PC-9 (cell line): ENCODE data around the gene CAPZA1. TPM values are rescaled to one million over a fixed set of nuclear protein-coding genes. Genes with fewer than 3 reads are reported as not detected.

Source experiments
- BruUV-seq: library from RNA; stranded (reverse); fragments of 400-500 nt; replicated peaks from 2 replicates; lab custom pipeline; 2021; lab: Mats Ljungman, UMichigan
- CTCF ChIA-PET: fragments of 300-600 bp; sonication (Branson Sonifier 250); formaldehyde crosslinking; loops from one replicate; lab custom pipeline; 2022; ENCODE audit warnings: antibody characterized with exemption; lab: Charles Lee
- POLR2A ChIA-PET: fragments of 300-600 bp; sonication (Branson Sonifier 250); formaldehyde crosslinking; loops from one replicate; lab custom pipeline; 2022; ENCODE audit warnings: antibody characterized with exemption; ENCODE audit not compliant: unreplicated experiment; lab: Charles Lee
- DNase-seq, 2 experiments: peaks; one replicate each; pipeline versions ENCODE4 v3.0.0 to v3.0.0-alpha.2; 2015 to 2022; ENCODE audit warnings: mixed read lengths in 1 of 2
- H2AFZ ChIP-seq: fragments of 200-600 bp; sonication (generic); 2 replicates; pipeline ENCODE4 v1.8.1; 2017; ENCODE audit warnings: antibody characterized with exemption
- H3F3A ChIP-seq: fragments of 200-600 bp; sonication (generic); 2 replicates; pipeline ENCODE4 v1.8.1; 2017; ENCODE audit warnings: antibody characterized with exemption, mild to moderate bottlenecking, low read depth; ENCODE audit not compliant: insufficient read depth
- H3K27ac ChIP-seq: fragments of 200-600 bp; sonication (generic); 2 replicates; pipeline ENCODE4 v1.6.1; 2016; ENCODE audit warnings: mixed run types
- H3K27me3 ChIP-seq: fragments of 200-600 bp; sonication (generic); 2 replicates; pipeline ENCODE4 v1.6.1; 2016; ENCODE audit warnings: low read depth, mixed run types; ENCODE audit not compliant: insufficient read depth
- H3K36me3 ChIP-seq: fragments of 200-600 bp; sonication (generic); 2 replicates; pipeline ENCODE4 v1.6.1; 2016; ENCODE audit warnings: low read depth, mixed run types
- H3K4me1 ChIP-seq: fragments of 200-600 bp; sonication (generic); replicated peaks from 2 replicates; pipeline ENCODE4 v1.6.1; 2016; ENCODE audit warnings: mixed run types; ENCODE audit not compliant: insufficient read depth
- H3K4me2 ChIP-seq: fragments of 200-600 bp; sonication (generic); 2 replicates; pipeline ENCODE4 v1.6.1; 2017; ENCODE audit warnings: mixed run types
- H3K4me3 ChIP-seq: fragments of 200-600 bp; sonication (generic); 2 replicates; pipeline ENCODE4 v1.6.1; 2016; ENCODE audit warnings: mixed run types
- H3K79me2 ChIP-seq: fragments of 200-600 bp; sonication (generic); 2 replicates; pipeline ENCODE4 v1.6.1; 2017; ENCODE audit warnings: low read depth, mixed run types
- H3K9me2 ChIP-seq: fragments of 200-600 bp; sonication (generic); 2 replicates; pipeline ENCODE4 v1.8.1; 2017; ENCODE audit warnings: mild to moderate bottlenecking; ENCODE audit not compliant: insufficient read depth
- H3K9me3 ChIP-seq: fragments of 200-600 bp; sonication (generic); 2 replicates; pipeline ENCODE4 v1.8.1; 2016; ENCODE audit warnings: low read depth; ENCODE audit not compliant: insufficient read depth
- H4K20me1 ChIP-seq: fragments of 200-600 bp; sonication (generic); 2 replicates; pipeline ENCODE4 v1.8.1; 2017; ENCODE audit not compliant: insufficient read depth
- EZH2 ChIP-seq: fragments of 200-600 bp; sonication (generic); IDR thresholded peaks from 2 replicates; pipeline ENCODE4 v1.8.0; 2017; ENCODE audit warnings: antibody characterized with exemption, low read depth
- intact Hi-C: fragments of 100-400 bp; cut with micrococcal nuclease; formaldehyde crosslinking; loops from one replicate; pipeline ENCODE4 v1.10.0; 2022; ENCODE audit not compliant: unreplicated experiment
- total RNA-seq: library from RNA; stranded (reverse); gene quantifications from 2 replicates; pipeline ENCODE4 v1.2.3, GENCODE V29; 2021
- TF ChIP-seq, protein P1 (sequence below): fragments of 200-600 bp; sonication (generic); conservative IDR thresholded peaks from 2 replicates; pipeline ENCODE4 v1.6.1; 2017; ENCODE audit warnings: mixed run types, antibody characterized with exemption, mild to moderate bottlenecking, moderate library complexity

The CAPZA1 gene
- total RNA-seq, 1 experiment from 2014 or later: 145 TPM

DNA sequence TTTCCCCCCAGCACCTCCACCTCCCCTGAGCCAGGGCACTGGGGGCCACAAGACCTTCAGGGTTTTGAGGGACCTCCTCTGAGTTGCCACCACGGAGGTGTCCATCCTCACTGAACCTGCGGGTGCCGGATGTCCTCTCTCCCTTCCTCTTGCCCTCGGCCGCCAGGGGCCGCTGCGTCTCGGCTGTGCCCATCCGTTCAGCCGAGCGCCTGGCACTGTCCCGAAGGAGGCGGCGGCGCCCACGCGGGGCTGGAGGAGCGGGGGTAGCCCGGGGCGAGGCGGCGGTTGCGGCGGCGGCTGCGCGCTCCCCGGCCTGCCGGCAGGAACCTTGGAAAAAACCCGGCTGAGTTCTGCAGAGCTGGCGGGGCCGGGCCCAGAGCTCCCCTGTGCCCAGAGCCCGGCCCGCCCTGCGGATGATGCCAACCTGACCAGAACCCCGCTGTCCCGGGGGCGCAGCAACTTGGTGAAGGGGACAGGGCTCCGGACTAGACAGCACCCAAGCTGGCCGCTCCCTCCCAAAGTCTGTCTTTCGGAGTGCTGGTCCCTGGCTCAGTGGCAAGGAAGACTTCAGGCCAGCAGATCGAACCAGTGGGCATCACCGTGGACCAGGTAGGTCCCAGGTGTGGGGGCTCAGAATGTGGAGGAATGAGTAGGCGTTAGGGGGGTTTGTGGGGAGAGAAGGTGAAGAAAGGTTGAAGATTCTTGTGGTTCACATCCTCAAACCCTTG is 99.2 kb downstream of the CAPZA1 start:
- peak overlapping the region; percentile 42; the same call in 1 of the 2 replicates for H3K4me3 ChIP-seq
- DNase-seq: peak; percentile 55 to 78
- no peak overlapping the region for H3K27ac ChIP-seq
- no peaks in the 10 kb centered on the region for H3K9me2 ChIP-seq
- POLR2A ChIA-PET: no interaction called here
- no peaks in the 10 kb centered on the region for H3K36me3 ChIP-seq
- intact Hi-C loops: loop anchor here (1.0 to 5.0 kb wide), 7 partner anchors 85 to 958 kb away; partner anchors contain the start of genes LRIG2, MAGI3 and SLC16A1
- H2AFZ ChIP-seq: peak overlapping the region; percentile 78; the same call in 1 of the 2 replicates
- peak overlapping the region; percentile 81 for H3K4me2 ChIP-seq
- CTCF ChIA-PET: interaction anchor here (0.5 to 2.3 kb wide), 5 partner anchors 16 to 355 kb away, joined by 3 to 18 read pairs (median 10); partner anchors contain the start of gene LRIG2
- no peaks in the 10 kb centered on the region for H4K20me1 ChIP-seq
- H3K9me3 ChIP-seq: no peaks in the 10 kb centered on the region
- no peaks in the 10 kb centered on the region for H3K79me2 ChIP-seq
- BruUV-seq: no TSS peak
- peaks cover 13% of the 10 kb centered on the region for H3K4me1 ChIP-seq
- no peak for TF ChIP-seq EZH2
- TF ChIP-seq, protein P1, sequence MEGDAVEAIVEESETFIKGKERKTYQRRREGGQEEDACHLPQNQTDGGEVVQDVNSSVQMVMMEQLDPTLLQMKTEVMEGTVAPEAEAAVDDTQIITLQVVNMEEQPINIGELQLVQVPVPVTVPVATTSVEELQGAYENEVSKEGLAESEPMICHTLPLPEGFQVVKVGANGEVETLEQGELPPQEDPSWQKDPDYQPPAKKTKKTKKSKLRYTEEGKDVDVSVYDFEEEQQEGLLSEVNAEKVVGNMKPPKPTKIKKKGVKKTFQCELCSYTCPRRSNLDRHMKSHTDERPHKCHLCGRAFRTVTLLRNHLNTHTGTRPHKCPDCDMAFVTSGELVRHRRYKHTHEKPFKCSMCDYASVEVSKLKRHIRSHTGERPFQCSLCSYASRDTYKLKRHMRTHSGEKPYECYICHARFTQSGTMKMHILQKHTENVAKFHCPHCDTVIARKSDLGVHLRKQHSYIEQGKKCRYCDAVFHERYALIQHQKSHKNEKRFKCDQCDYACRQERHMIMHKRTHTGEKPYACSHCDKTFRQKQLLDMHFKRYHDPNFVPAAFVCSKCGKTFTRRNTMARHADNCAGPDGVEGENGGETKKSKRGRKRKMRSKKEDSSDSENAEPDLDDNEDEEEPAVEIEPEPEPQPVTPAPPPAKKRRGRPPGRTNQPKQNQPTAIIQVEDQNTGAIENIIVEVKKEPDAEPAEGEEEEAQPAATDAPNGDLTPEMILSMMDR: peak; percentile 93
- H3K27me3 ChIP-seq: no peaks in the 10 kb centered on the region
- H3F3A ChIP-seq: peaks cover 14% of the 10 kb centered on the region

DNA sequence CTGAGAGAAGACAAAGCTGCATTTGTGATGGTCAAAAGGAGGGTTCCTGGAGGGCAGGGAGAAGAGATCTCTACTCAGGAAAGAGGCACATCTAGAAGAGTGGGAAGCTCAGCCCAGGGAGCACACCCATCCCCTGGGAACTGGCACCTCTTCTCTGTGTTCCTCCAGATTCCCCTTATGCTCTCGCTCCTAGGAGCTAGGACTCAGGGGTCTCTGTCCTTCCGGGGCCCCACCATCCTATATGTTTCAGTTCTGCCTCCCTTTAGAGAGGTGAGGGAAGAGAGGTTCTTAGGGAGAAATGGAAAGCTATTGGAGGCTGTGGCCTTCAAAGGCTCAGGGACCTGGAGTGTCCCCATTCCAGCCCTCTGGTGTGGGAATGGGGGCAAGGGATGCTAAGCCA is 100.1 kb downstream of the CAPZA1 start:
- Histone ChIP-seq H3K27ac (no peak overlapping the region), H3K4me1 (peaks cover 6% of the 10 kb centered on the region), H3K79me2 (no peaks in the 10 kb centered on the region), H3K9me2 (no peaks in the 10 kb centered on the region), H3K4me2 (no peak overlapping the region), H3F3A (peaks cover 14% of the 10 kb centered on the region), H3K36me3 (no peaks in the 10 kb centered on the region), H2AFZ (no peak overlapping the region), H3K4me3 (no peak overlapping the region), H3K27me3 (no peaks in the 10 kb centered on the region), H4K20me1 (no peaks in the 10 kb centered on the region), H3K9me3 (no peaks in the 10 kb centered on the region)
- no TSS peak for BruUV-seq
- intact Hi-C loops: loop anchor here (2.0 to 5.0 kb wide), 6 partner anchors 148 to 958 kb away; partner anchors contain the start of genes LRIG2, MAGI3 and SLC16A1
- ChIA-PET CTCF (interaction anchor here (1.9 to 2.3 kb wide), 2 partner anchors 86 to 354 kb away, joined by 10 to 15 read pairs; partner anchors contain the start of gene LRIG2), POLR2A (no interaction called here)
- TF ChIP-seq, protein P1: no peak
- TF ChIP-seq EZH2: no peak
- DNase-seq: no peak

DNA sequence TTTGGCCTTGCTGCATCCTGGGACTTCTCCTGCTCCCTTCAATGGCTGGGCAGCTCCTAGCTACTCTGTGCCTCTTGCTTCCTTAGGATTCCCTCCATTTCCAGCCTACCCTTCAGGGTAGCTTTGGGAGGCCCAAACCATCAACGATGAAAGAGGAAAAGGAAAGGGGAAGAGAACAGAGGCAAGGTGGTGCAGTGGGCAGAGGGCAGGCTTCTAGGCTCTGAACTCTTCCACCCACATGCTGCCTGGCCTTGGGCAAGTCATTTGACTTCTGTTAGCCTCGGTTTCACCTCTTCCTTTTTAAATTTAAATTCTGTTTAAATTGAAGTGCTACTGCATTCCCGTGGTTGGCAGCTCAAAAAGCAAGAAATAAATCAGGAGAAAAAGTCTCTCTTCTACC is 101.2 kb downstream of the CAPZA1 start:
- Histone ChIP-seq H4K20me1 (no peaks in the 10 kb centered on the region), H3K27ac (no peak overlapping the region), H3K79me2 (no peaks in the 10 kb centered on the region), H3K36me3 (no peaks in the 10 kb centered on the region), H3F3A (peaks cover 12% of the 10 kb centered on the region), H3K4me2 (no peak overlapping the region), H3K9me2 (no peaks in the 10 kb centered on the region), H3K4me3 (no peak overlapping the region), H3K27me3 (no peaks in the 10 kb centered on the region), H3K4me1 (peaks cover 4% of the 10 kb centered on the region), H2AFZ (no peak overlapping the region), H3K9me3 (no peaks in the 10 kb centered on the region)
- no TSS peak for BruUV-seq
- ChIA-PET CTCF (interaction anchor here (0.5 to 0.7 kb wide), 4 partner anchors 10 to 348 kb away, joined by 3 to 9 read pairs (median 5); no protein-coding TSS in a partner anchor), POLR2A (interaction anchor here (0.7 kb wide), 1 partner anchor 1209 kb away, joined by 6 read pairs; no protein-coding TSS in a partner anchor)
- TF ChIP-seq, protein P1: no peak
- no peak for TF ChIP-seq EZH2
- intact Hi-C loops: no loop called here
- no peak for DNase-seq

Other genes starting within 250 kb of the CAPZA1 start
- 28.7 and 32.2 TPM in 2 replicates for gene CTTNBP2NL, start 223.6 kb upstream of the CAPZA1 start, total RNA-seq
- gene WNT2B, start 110.9 kb upstream of the CAPZA1 start, total RNA-seq: 0.98 and 1.1 TPM in 2 replicates
- 21.5 and 22.1 TPM in 2 replicates for gene ST7L, start 691 bp upstream of the CAPZA1 start, total RNA-seq
- gene MOV10, start 54.8 kb downstream of the CAPZA1 start, total RNA-seq: 73.7 and 78.3 TPM in 2 replicates
- 200 and 220 TPM in 2 replicates for gene RHOC, start 87.3 kb downstream of the CAPZA1 start, total RNA-seq
- gene PPM1J, start 95.5 kb downstream of the CAPZA1 start, total RNA-seq: 6.0 and 7.7 TPM in 2 replicates